HG03354 (cell line): ENCODE results near the gene GET3.
"Not testable (repeated sequence)": the region's sequence is repeated elsewhere in the genome, so short reads cannot be mapped to it uniquely, and the experiment has no call there.

Experiments
- ATAC-seq: cut with Tn5 transposase; IDR thresholded peaks from one replicate; pipeline ENCODE4 v1.9.1; 2021; ENCODE audit warnings: mild to moderate bottlenecking; ENCODE audit not compliant: unreplicated experiment, poor library complexity, severe bottlenecking

Gene GET3

DNA sequence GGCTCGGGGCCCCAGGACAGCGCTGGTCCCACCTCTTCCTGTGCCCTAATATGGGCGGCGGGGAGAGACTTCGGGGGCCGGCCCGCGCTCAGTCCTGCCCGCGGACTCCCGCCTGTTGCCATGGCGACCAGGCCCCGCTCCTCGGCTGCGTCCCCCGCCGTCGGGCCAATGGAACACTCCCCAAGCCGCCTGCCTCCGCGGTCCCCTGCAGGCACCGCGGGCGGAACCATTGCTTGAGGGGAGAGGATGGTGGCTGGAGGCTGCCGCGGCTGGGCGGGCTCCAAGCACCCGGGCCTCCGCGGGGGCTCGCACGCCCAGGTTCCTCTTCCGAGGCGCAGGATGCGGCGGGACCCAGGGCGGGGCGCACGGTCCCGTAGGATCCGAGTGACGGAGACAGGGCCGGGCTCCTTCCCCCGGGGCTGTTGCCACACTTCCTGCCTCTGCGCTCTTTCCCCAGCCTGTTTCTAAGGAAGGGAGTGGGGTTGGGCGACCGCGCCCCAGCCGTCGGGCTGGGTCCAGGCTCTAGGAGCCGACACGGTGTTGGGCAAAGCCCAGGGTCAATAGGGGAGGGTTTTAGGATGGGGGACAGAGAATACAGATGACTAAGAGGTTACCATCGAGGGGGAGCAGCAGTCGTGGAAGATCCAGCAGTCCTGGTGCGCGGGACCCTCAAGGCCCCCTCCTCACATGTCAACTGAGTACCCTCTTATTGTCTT, 52.8 kb downstream of the GET3 start:
- peak; percentile 47 for ATAC-seq

- no peak for ATAC-seq
Observed at GRCh38 chr19:12790628-12791344, 53.5 kb downstream of the GET3 start.

DNA sequence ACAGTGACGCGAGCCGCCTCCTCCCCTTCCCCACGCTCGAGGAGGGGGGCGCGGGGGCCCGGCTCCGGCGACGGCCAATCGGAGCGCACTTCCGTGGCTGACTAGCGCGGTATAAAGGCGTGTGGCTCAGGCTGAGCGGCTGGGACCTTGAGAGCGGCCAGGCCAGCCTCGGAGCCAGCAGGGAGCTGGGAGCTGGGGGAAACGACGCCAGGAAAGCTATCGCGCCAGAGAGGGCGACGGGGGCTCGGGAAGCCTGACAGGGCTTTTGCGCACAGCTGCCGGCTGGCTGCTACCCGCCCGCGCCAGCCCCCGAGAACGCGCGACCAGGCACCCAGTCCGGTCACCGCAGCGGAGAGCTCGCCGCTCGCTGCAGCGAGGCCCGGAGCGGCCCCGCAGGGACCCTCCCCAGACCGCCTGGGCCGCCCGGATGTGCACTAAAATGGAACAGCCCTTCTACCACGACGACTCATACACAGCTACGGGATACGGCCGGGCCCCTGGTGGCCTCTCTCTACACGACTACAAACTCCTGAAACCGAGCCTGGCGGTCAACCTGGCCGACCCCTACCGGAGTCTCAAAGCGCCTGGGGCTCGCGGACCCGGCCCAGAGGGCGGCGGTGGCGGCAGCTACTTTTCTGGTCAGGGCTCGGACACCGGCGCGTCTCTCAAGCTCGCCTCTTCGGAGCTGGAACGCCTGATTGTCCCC, 54.2 kb downstream of the GET3 start, which contains the start of gene JUNB:
Gene JUNB (plus strand): TSS at position 142 of the 706 bp plus-strand sequence. CDS start 286 bp downstream, at position 428.
- peak; percentile 32 for ATAC-seq

- ATAC-seq = no peak
Observed at GRCh38 chr19:12792051-12792852, 55.0 kb downstream of the GET3 start.

GRCh38 chr19:12792853-12793289, 55.6 kb downstream of the GET3 start:
- no peak for ATAC-seq

DNA sequence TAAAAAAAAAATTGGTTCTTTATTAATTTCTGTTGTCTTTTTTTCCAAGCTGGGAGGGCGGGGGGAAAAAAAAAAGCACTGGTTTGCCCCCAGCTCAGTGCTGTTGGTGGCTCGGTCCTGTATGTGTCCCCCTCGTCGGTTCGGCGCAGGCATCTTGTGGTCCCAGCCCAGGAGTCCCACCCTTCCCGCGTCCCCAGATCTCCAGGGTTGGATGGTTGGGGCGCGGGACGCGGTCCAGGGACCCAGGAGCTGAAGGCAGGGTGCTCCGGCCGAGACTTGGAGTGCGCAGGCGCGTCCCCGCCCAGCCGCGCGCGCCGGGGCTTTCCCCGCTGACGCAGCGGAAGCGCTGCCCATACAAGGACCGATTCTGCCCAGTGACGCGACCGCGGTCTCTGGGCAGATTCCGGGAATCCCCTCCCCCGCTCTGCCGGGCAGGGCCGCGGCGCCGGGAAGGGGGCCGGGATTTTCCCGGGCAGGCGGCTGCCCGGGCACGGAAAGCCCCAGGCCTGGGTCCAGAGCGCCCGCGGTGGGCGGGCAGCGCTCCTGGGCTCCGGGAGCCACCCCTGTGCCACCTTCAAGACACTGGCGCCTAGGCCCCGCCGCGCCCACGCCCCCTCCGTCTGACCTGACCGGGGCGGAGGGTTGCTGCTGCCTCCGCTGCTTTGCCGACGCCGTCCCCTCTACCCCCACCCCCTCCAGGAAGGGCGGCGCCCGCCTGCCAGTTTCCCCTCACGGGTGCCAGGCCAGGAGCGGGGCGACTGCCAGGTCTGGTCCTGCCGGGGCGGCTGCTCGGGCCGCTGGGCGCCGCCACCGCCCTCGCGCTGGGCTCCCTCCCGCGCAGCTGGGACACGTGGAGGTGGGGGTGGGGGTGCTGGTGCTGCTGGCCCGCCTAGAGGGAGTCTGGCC, 56.2 kb downstream of the GET3 start:
- ATAC-seq = peak; percentile 34

- no peak for ATAC-seq
Observed at GRCh38 chr19:12794196-12794941, 57.1 kb downstream of the GET3 start.

DNA sequence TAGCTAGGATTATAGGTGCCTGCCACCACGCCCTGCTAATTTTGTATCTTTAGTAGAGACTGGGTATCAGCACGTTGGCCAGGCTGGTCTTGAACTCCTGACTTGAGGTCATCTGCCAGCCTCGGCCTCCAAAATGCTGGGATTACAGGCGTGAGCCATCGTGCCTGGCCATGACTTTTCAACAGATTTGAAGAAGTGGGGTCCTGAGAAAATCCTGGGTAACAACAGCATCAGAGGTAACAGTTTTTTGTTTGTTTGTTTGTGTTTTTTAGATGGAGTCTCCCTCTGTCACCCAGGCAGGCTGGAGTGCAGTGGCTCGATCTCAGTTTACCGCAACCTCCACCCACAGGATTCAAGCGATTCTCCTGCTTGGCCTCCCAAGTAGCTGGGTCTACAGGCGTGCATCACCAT, 57.7 kb downstream of the GET3 start:
- ATAC-seq = no peak

DNA sequence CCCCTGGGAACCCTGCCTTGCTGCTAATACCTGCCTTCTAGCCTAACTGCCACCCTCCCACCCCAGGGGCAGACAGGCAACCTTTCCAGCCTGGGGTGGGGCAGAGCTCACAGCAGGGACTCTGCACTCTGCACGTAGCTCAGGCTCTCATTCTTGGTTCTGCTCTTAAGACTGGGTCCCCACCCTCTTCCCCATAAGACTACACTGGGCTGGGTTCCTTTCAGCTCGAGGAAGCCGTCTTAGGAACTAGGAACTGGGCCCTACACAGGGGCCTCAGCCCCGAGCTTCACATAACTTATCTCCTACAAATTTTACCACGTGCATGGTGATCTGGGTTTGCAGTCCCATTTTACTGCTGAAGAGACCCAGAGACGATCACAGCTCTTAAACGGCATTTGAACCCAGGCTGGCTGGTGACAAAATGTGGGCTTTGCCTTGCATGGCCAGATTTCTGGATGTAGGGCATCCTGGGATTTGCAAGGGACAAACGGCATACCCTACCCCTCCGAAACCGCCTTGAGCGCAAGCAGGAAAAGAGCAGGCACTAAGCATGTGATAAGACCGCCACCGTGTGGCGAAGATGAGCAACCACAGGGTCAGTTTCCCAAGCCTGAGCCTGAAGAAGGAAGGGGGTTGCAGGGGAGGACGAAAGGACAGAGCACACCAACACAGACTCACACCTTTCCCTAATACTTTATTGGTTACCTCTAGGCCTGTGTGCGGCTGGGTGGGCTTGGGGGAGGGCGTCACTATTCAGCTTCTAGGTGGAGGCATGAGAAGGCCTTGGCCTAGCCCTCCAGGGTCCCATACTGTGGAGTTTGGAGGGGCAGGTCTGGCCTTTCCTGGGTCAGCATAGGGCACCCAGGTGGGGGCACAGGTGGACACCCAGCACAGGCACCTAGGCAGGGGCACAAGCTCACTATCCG, 59.1 kb downstream of the GET3 start:
- ATAC-seq = no peak

GRCh38 chr19:12797141-12797587, 59.9 kb downstream of the GET3 start:
- ATAC-seq = no peak

DNA sequence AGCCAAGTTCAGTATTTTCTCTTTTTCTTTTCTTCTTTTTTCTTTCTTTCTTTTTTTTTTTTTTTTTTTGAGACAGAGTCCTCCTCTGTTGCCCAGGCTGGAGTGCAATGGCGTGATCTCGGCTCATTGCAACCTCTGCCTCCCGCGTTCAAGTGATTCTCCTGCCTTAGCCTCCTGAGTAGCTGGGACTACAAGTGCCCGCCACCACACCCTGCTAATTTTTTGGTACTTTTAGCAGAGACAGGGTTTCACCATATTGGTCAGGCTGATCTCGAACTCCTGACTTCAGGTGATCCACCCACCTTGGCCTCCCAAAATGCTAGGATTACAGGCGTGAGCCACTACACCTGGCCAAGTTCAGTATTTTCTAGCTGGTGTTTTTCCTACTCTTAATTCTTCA, 60.3 kb downstream of the GET3 start:
- ATAC-seq = not testable (repeated sequence)
